HCT116 (cell line): ENCODE measurements around the gene MYLK. TPM values are rescaled to one million over a fixed set of nuclear protein-coding genes. Genes with fewer than 3 reads are reported as not detected.

Source experiments
- ATAC-seq: fragments of 200-7000 bp; cut with Tn5 transposase; 2 replicates; pipeline ENCODE4 v1.9.1; 2020; ENCODE audit warnings: mild to moderate bottlenecking, moderate library complexity
- BruUV-seq: library from RNA; stranded (reverse); fragments of 400-500 nt; replicated peaks from 2 replicates; lab custom pipeline; 2021; lab: Mats Ljungman, UMichigan
- CTCF ChIA-PET: fragments of 300-600 bp; sonication (Branson Sonifier 250); formaldehyde crosslinking; loops from one replicate; lab custom pipeline; 2021; ENCODE audit warnings: antibody characterized with exemption; lab: Charles Lee
- POLR2A ChIA-PET: fragments of 300-600, 350-600 bp; sonication (Branson Sonifier 250); formaldehyde crosslinking; loops from one replicate; lab custom pipeline; 2021; ENCODE audit warnings: antibody characterized with exemption; lab: Charles Lee
- RAD21 ChIA-PET, 2 experiments: fragments of 300-600 bp; sonication (Branson Sonifier 250); formaldehyde crosslinking; loops; one replicate each; lab custom pipeline; 2023; ENCODE audit warnings: low total read pairs in 2 of 2; ENCODE audit not compliant: uncharacterized antibody in 2 of 2, unreplicated experiment in 2 of 2, low non-redundant PET in 1 of 2; lab: Charles Lee
- DNase-seq: peaks from one replicate; pipeline ENCODE4 v3.0.0-alpha.2; 2010; ENCODE audit warnings: low read depth, low spot score
- H2AFZ ChIP-seq: fragments of 200-600 bp; shearing (Covaris generic), sonication (generic); 2 replicates; pipeline ENCODE4 v1.6.1; 2017; ENCODE audit warnings: low read depth, mixed run types, mixed read lengths, antibody characterized with exemption, low read length; ENCODE audit not compliant: poor library complexity, severe bottlenecking
- H3K27ac ChIP-seq: 2 replicates; pipeline ENCODE4 v1.5.1; 2012; ENCODE audit warnings: low read depth, low read length
- H3K27me3 ChIP-seq: fragments of 200-600 bp; sonication (generic); 2 replicates; pipeline ENCODE4 v1.6.1; 2016; ENCODE audit warnings: mixed run types, low read length, mixed read lengths; ENCODE audit not compliant: insufficient read depth
- H3K36me3 ChIP-seq, 2 experiments: fragments of 200-500 bp in 1 of 2; fragments of 200-600 bp in 1 of 2; sonication (Bioruptor generic) in 1 of 2; sonication (generic) in 1 of 2; 2 replicates each; pipeline versions ENCODE4 v1.5.1 to v1.6.1; 2014 to 2016; ENCODE audit warnings: low read length in 2 of 2, inconsistent platforms in 1 of 2, mixed read lengths in 1 of 2, mixed run types in 1 of 2; ENCODE audit not compliant: insufficient read depth in 2 of 2, control insufficient read depth in 1 of 2
- H3K4me1 ChIP-seq, 2 experiments: fragments of 200-600 bp in 1 of 2; sonication (generic) in 1 of 2; 2 replicates each; pipeline versions ENCODE4 v1.5.1 to v1.6.1; 2012 to 2017; ENCODE audit warnings: low read length in 2 of 2, inconsistent platforms in 1 of 2, mild to moderate bottlenecking in 1 of 2, mixed read lengths in 1 of 2, mixed run types in 1 of 2, moderate library complexity in 1 of 2; ENCODE audit not compliant: insufficient read depth in 2 of 2, control insufficient read depth in 1 of 2
- H3K4me2 ChIP-seq: fragments of 200-600 bp; sonication (generic); 2 replicates; pipeline ENCODE4 v1.6.1; 2017; ENCODE audit warnings: mixed run types, low read length, mixed read lengths
- H3K4me3 ChIP-seq, 2 experiments: fragments of 200-600 bp in 1 of 2; sonication (generic) in 1 of 2; replicated peaks in 1 of 2; 2 replicates each; pipeline ENCODE4 v1.5.1; 2011 to 2016; ENCODE audit warnings: low read length in 2 of 2, control low read depth in 1 of 2, low read depth in 1 of 2, mild to moderate bottlenecking in 1 of 2, mixed read lengths in 1 of 2, mixed run types in 1 of 2
- H3K79me2 ChIP-seq: fragments of 200-600 bp; sonication (generic); 2 replicates; pipeline ENCODE4 v1.6.1; 2017; ENCODE audit warnings: mild to moderate bottlenecking, mixed run types, low read length, moderate library complexity, mixed read lengths; ENCODE audit not compliant: insufficient read depth
- H3K9ac ChIP-seq: fragments of 200-600 bp; sonication (generic); 2 replicates; pipeline ENCODE4 v1.6.1; 2016; ENCODE audit warnings: low read length, mixed read lengths
- H3K9me2 ChIP-seq: fragments of 200-600 bp; sonication (generic), shearing (Covaris generic); 2 replicates; pipeline ENCODE4 v1.6.1; 2017; ENCODE audit warnings: mixed run types, mild to moderate bottlenecking, moderate library complexity; ENCODE audit not compliant: insufficient read depth
- H3K9me3 ChIP-seq, 2 experiments: fragments of 200-500 bp in 1 of 2; fragments of 200-600 bp in 1 of 2; sonication (Bioruptor generic) in 1 of 2; sonication (generic) in 1 of 2; 2 replicates each; pipeline ENCODE4 v1.6.1; 2014 to 2017; ENCODE audit warnings: low read length in 2 of 2, mixed read lengths in 2 of 2, inconsistent platforms in 1 of 2, low read depth in 1 of 2, mild to moderate bottlenecking in 1 of 2, mixed run types in 1 of 2, moderate library complexity in 1 of 2; ENCODE audit not compliant: control insufficient read depth in 1 of 2, insufficient read depth in 1 of 2
- H4K20me1 ChIP-seq: fragments of 200-600 bp; sonication (generic), shearing (Covaris generic); 2 replicates; pipeline ENCODE4 v1.6.1; 2017; ENCODE audit warnings: mixed run types, mild to moderate bottlenecking, moderate library complexity; ENCODE audit not compliant: insufficient read depth
- CTCF ChIP-seq, 3 experiments: fragments of 200-600 bp in 1 of 3; sonication (generic) in 1 of 3; IDR thresholded peaks in 2 of 3; conservative IDR thresholded peaks in 1 of 3; 2 replicates each; pipeline ENCODE4 v1.5.1; 2012 to 2017; ENCODE audit warnings: low read depth in 2 of 3, low read length in 2 of 3, antibody characterized with exemption in 1 of 3, borderline replicate concordance in 1 of 3, control low read depth in 1 of 3, mild to moderate bottlenecking in 1 of 3, mixed read lengths in 1 of 3, mixed run types in 1 of 3, moderate library complexity in 1 of 3; ENCODE audit not compliant: insufficient read depth in 1 of 3
- EGR1 ChIP-seq: IDR thresholded peaks from 2 replicates; pipeline ENCODE4 v1.6.1; 2012; ENCODE audit warnings: low read depth
- ELF1 ChIP-seq: IDR thresholded peaks from 2 replicates; pipeline ENCODE4 v1.6.1; 2012; ENCODE audit warnings: low read depth, borderline replicate concordance
- EZH2 ChIP-seq: fragments of 200-600 bp; sonication (generic); IDR thresholded peaks from 2 replicates; pipeline ENCODE4 v1.6.1; 2017; ENCODE audit warnings: antibody characterized with exemption, mixed run types
- EZH2phosphoT487 ChIP-seq: fragments of 200-600 bp; IDR thresholded peaks from 2 replicates; pipeline ENCODE4 v1.6.1; 2018; ENCODE audit warnings: antibody characterized with exemption, borderline replicate concordance
- FOSL1 ChIP-seq: IDR thresholded peaks from 2 replicates; pipeline ENCODE4 v1.6.1; 2012; ENCODE audit warnings: low read depth
- JUND ChIP-seq: IDR thresholded peaks from 2 replicates; pipeline ENCODE4 v1.6.1; 2012
- POLR2A ChIP-seq: IDR thresholded peaks from 2 replicates; pipeline ENCODE4 v1.7.0; 2011; ENCODE audit warnings: borderline replicate concordance; ENCODE audit not compliant: insufficient read depth, insufficient read length; ENCODE audit errors: extremely low read depth
- SP1 ChIP-seq: IDR thresholded peaks from 2 replicates; pipeline ENCODE4 v1.6.1; 2012; ENCODE audit warnings: low read depth
- YY1 ChIP-seq: IDR thresholded peaks from 2 replicates; pipeline ENCODE4 v1.6.1; 2011; ENCODE audit warnings: low read length, low read depth, moderate library complexity, mild to moderate bottlenecking; ENCODE audit not compliant: insufficient replicate concordance; ENCODE audit errors: extremely low read depth
- ZBTB33 ChIP-seq: IDR thresholded peaks from 2 replicates; pipeline ENCODE4 v1.6.1; 2011; ENCODE audit warnings: mild to moderate bottlenecking, low read length, moderate library complexity; ENCODE audit not compliant: insufficient replicate concordance; ENCODE audit errors: extremely low read depth
- ZFX ChIP-seq: fragments of 450-650 bp; IDR thresholded peaks from 2 replicates; pipeline ENCODE4 v1.6.1; 2017
- ZNF274 ChIP-seq: fragments of 200-500 bp; sonication (Bioruptor generic); IDR thresholded peaks from 2 replicates; pipeline ENCODE4 v1.6.1; 2014; ENCODE audit warnings: mild to moderate bottlenecking, low read depth, low read length, inconsistent platforms
- intact Hi-C: fragments of 100-400 bp; cut with micrococcal nuclease; formaldehyde crosslinking; loops from 2 replicates; pipeline ENCODE4 v1.10.0; 2022
- total RNA-seq: library from RNA; stranded (reverse); gene quantifications from one replicate; pipeline ENCODE4 v1.2.1, GENCODE V29; 2021; ENCODE audit not compliant: unreplicated experiment

The MYLK gene
- total RNA-seq, 1 experiment from 2014 or later = 3.8 TPM

DNA sequence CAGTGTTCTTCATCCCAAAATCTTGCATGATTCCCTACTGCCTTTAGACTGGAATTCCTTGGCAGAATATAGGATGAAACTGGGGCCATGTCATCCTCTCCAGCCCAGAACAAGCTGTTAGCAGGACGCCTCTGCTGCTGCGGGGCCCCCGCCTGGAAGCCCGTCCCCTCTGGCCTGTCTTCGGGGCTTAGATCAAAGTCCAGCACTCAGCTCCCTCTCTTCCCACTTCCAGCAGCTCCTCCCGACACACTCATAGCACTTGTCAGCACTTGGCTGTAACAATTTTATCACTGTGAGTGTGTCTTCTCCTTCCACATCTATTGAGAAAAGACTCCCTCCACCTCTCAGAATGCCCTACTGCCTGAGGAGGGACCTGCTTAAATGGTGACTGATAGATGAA, 187.3 kb downstream of the MYLK start:
- CTCF ChIA-PET = no interaction called here
- intact Hi-C loops = no loop called here
- RAD21 ChIA-PET = no interaction called here
- Histone ChIP-seq H3K4me3 (no peak overlapping the region), H2AFZ (no peak overlapping the region), H3K27me3 (no peaks in the 10 kb centered on the region), H3K79me2 (no peaks in the 10 kb centered on the region), H3K4me2 (no peak overlapping the region), H3K9me2 (no peaks in the 10 kb centered on the region), H4K20me1 (no peaks in the 10 kb centered on the region), H3K36me3 (no peaks in the 10 kb centered on the region), H3K9me3 (no peaks in the 10 kb centered on the region), H3K27ac (no peak overlapping the region), H3K4me1 (peaks cover 0 to 8% of the 10 kb centered on the region in 2 experiments; a peak in 1 of 4 replicates), H3K9ac (no peak overlapping the region)
- DNase-seq (no peak), ATAC-seq (no peak)
- POLR2A ChIA-PET = no interaction called here
- BruUV-seq = no TSS peak
- TF ChIP-seq SP1 (no peak), ZBTB33 (no peak), ELF1 (no peak), JUND (no peak), FOSL1 (no peak), ZFX (no peak), EGR1 (no peak), EZH2phosphoT487 (no peak), YY1 (no peak), CTCF (IDR thresholded peaks at IDR 0.05 in 2 of 3, conservative IDR thresholded peaks at IDR 0.05 in 1 of 3; ENCODE audit: borderline replicate concordance in 1 of 3, insufficient read depth in 1 of 3, low read depth in 2 of 3, low read length in 2 of 3) (no peak), ZNF274 (no peak), POLR2A (no peak), EZH2 (no peak)
